Activated naive CD8-positive, alpha-beta T cell treated with anti-CD3 and anti-CD28 coated beads, Interleukin-2, amount 10 ng/mL, durations not matched to agents 7 days and 5 days (primary cell): ENCODE measurements around the gene MLF2. TPM values are rescaled to one million over a fixed set of nuclear protein-coding genes. Genes with fewer than 3 reads are reported as not detected.

Experiments used
- ATAC-seq: fragments of 150-1000 bp; cut with Tn5 transposase; one replicate; pipeline ENCODE4 v1.10.0; 2021; ENCODE audit warnings: low read depth, moderate library complexity
- POLR2A ChIA-PET: fragments of 350-600 bp; sonication (Branson Sonifier 250); formaldehyde crosslinking; loops from one replicate; lab custom pipeline; 2021; ENCODE audit warnings: antibody characterized with exemption; lab: Charles Lee
- DNase-seq: peaks from one replicate; pipeline ENCODE4 v3.0.0; 2021
- H3K27ac Mint-ChIP-seq: one replicate; pipeline ENCODE4 v1.8.0; 2022; ENCODE audit warnings: mild to moderate bottlenecking, mixed read lengths
- H3K27me3 Mint-ChIP-seq: one replicate; pipeline ENCODE4 v1.8.0; 2022; ENCODE audit warnings: mild to moderate bottlenecking, moderate library complexity, mixed read lengths
- H3K36me3 Mint-ChIP-seq: one replicate; pipeline ENCODE4 v1.8.0; 2021; ENCODE audit warnings: mild to moderate bottlenecking, mixed read lengths
- H3K4me1 Mint-ChIP-seq: one replicate; pipeline ENCODE4 v1.8.0; 2021; ENCODE audit warnings: mixed read lengths
- H3K4me3 Mint-ChIP-seq: one replicate; pipeline ENCODE4 v1.8.0; 2022; ENCODE audit warnings: mild to moderate bottlenecking, moderate library complexity, mixed read lengths
- H3K9me3 Mint-ChIP-seq: one replicate; pipeline ENCODE4 v1.8.0; 2021; ENCODE audit warnings: mixed read lengths
- total RNA-seq, 2 experiments: library from RNA; stranded (reverse); gene quantifications; one replicate each; pipeline ENCODE4 v1.2.3, GENCODE V29; 2021

Gene MLF2
- total RNA-seq, result 100 to 1,000 TPM; 108 to 118 TPM

- peak within 1 kb of the TSS; percentile 98 for H3K27ac Mint-ChIP-seq
- DNase-seq (peak; percentile 99), ATAC-seq (peak; percentile 96)
- peak within 1 kb of the TSS; percentile 95 for H3K4me3 Mint-ChIP-seq
- POLR2A ChIA-PET, result interaction anchor here (0.6 to 3.8 kb wide), 29 partner anchors 9 to 300 kb away, joined by 3 to 43 read pairs (median 5); partner anchors contain the start of genes CDCA3, COPS7A, MRPL51 and PTMS
- H3K9me3 Mint-ChIP-seq, result no peaks in the 10 kb centered on the region
- H3K4me1 Mint-ChIP-seq, result peaks cover 26% of the 10 kb centered on the region
- peaks cover 9% of the 10 kb centered on the region for H3K27me3 Mint-ChIP-seq
- peaks cover 20% of the 10 kb centered on the region for H3K36me3 Mint-ChIP-seq
Observed at GRCh38 chr12:6752921-6753771, at the start of gene MLF2. Gene MLF2 (minus strand): TSS chr12:6753141. CDS start chr12:6752334, 807 bp downstream.

- H3K36me3 Mint-ChIP-seq, result no peaks in the 10 kb centered on the region
- H3K27me3 Mint-ChIP-seq, result peaks cover 41% of the 10 kb centered on the region
- DNase-seq (no peak), ATAC-seq (no peak)
- peaks cover 3% of the 10 kb centered on the region for H3K4me1 Mint-ChIP-seq
- POLR2A ChIA-PET, result no interaction called here
- H3K4me3 Mint-ChIP-seq, result no peak overlapping the region
- no peak overlapping the region for H3K27ac Mint-ChIP-seq
- no peaks in the 10 kb centered on the region for H3K9me3 Mint-ChIP-seq
Observed at GRCh38 chr12:6799147-6799546, 46.2 kb upstream of the MLF2 start.

DNA sequence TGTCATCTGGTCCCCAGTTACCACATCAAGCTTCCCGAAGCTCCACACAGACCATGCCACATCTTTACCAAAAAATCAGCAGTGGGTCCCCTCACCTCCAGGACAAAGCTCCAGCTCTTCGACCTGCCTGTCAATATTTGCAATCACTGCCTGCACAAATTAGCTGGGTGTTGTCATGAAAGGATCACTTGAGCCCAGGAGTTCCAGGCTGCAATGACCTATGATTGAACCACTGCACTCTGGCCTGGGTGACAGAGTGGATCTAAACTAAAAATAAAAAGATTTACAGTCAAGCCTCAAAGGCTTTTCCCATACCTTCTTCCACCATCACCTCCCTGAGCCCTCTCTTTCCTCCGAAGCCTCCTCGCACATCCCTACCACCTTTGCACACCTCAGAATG, 43.6 kb upstream of the MLF2 start:
- DNase-seq (no peak), ATAC-seq (no peak)
- Mint-ChIP-seq H3K36me3 (no peaks in the 10 kb centered on the region), H3K4me3 (no peak overlapping the region), H3K27me3 (peaks cover 45% of the 10 kb centered on the region), H3K9me3 (no peaks in the 10 kb centered on the region), H3K4me1 (peaks cover 22% of the 10 kb centered on the region), H3K27ac (no peak overlapping the region)
- POLR2A ChIA-PET, result no interaction called here

DNA sequence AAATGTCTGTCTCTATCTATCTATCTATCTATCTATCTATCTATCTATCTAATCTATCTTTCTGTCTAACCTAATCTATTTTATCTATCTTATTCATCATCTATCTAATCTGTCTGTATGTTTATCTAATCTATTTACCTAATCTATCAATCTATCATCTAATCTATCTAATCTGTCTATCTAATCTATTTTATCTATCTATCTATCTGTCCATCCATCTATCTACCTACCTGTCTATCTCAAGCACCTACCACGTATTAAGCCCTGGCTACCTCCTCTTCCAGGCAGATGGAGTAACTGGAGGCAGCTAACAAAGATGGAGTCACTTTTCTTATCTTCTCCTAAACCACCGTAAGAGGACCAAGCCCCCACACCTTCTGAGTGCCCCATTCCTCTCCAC, 42.1 kb upstream of the MLF2 start:
- no peak overlapping the region for H3K4me3 Mint-ChIP-seq
- H3K9me3 Mint-ChIP-seq, result no peaks in the 10 kb centered on the region
- H3K27ac Mint-ChIP-seq, result no peak overlapping the region
- DNase-seq (no peak), ATAC-seq (no peak)
- no peaks in the 10 kb centered on the region for H3K36me3 Mint-ChIP-seq
- H3K4me1 Mint-ChIP-seq, result peaks cover 22% of the 10 kb centered on the region
- POLR2A ChIA-PET, result no interaction called here
- H3K27me3 Mint-ChIP-seq, result peaks cover 45% of the 10 kb centered on the region

GRCh38 chr12:6792522-6793201, 39.7 kb upstream of the MLF2 start:
- peak; percentile 94 for ATAC-seq
- H3K36me3 Mint-ChIP-seq, result no peaks in the 10 kb centered on the region
- peak; percentile 57 for DNase-seq
- peak overlapping the region; percentile 58 for H3K4me3 Mint-ChIP-seq
- peaks cover 41% of the 10 kb centered on the region for H3K27me3 Mint-ChIP-seq
- H3K27ac Mint-ChIP-seq, result peak overlapping the region; percentile 44
- peaks cover 28% of the 10 kb centered on the region for H3K4me1 Mint-ChIP-seq
- POLR2A ChIA-PET, result interaction anchor here (0.5 to 2.3 kb wide), 7 partner anchors 18 to 151 kb away, joined by 3 to 11 read pairs (median 4); partner anchors contain the start of genes C12orf57, COPS7A, MLF2 and RNU7-1
- H3K9me3 Mint-ChIP-seq, result no peaks in the 10 kb centered on the region

- Mint-ChIP-seq H3K27ac (peak overlapping the region; percentile 30), H3K4me3 (peak overlapping the region; percentile 58), H3K36me3 (no peaks in the 10 kb centered on the region), H3K9me3 (no peaks in the 10 kb centered on the region), H3K27me3 (peaks cover 37% of the 10 kb centered on the region), H3K4me1 (peaks cover 30% of the 10 kb centered on the region)
- DNase-seq, result no peak
- POLR2A ChIA-PET, result interaction anchor here (0.8 to 2.3 kb wide), 6 partner anchors 17 to 103 kb away, joined by 3 to 11 read pairs (median 4); partner anchors contain the start of genes COPS7A, MLF2, USP5 and ZNF384
- peak; percentile 5 for ATAC-seq
Observed at GRCh38 chr12:6791931-6792520, 39.1 kb upstream of the MLF2 start.

GRCh38 chr12:6790496-6791150, 37.7 kb upstream of the MLF2 start:
- Mint-ChIP-seq H3K4me3 (no peak overlapping the region), H3K36me3 (no peaks in the 10 kb centered on the region), H3K27me3 (peaks cover 24% of the 10 kb centered on the region), H3K9me3 (no peaks in the 10 kb centered on the region), H3K27ac (no peak overlapping the region), H3K4me1 (peaks cover 39% of the 10 kb centered on the region)
- ATAC-seq (no peak), DNase-seq (no peak)
- POLR2A ChIA-PET, result interaction anchor here (2.3 kb wide), 1 partner anchor 37 kb away, joined by 11 read pairs; the partner anchor contains the start of gene MLF2

GRCh38 chr12:6788972-6789924, 36.3 kb upstream of the MLF2 start, which contains the start of gene CD4:
Gene CD4 (plus strand): TSS chr12:6789528. CDS start chr12:6800139, 10,611 bp downstream.
- DNase-seq (no peak), ATAC-seq (no peak)
- Mint-ChIP-seq H3K27me3 (peaks cover 11% of the 10 kb centered on the region), H3K36me3 (no peaks in the 10 kb centered on the region), H3K27ac (peak within 1 kb of the TSS; percentile 63), H3K9me3 (no peaks in the 10 kb centered on the region), H3K4me1 (peaks cover 39% of the 10 kb centered on the region), H3K4me3 (no peak within 1 kb of the TSS)
- POLR2A ChIA-PET, result interaction anchor here (0.7 to 1.3 kb wide), 3 partner anchors 16 to 65 kb away, joined by 3 to 6 read pairs (median 4); partner anchors contain the start of gene COPS7A

DNA sequence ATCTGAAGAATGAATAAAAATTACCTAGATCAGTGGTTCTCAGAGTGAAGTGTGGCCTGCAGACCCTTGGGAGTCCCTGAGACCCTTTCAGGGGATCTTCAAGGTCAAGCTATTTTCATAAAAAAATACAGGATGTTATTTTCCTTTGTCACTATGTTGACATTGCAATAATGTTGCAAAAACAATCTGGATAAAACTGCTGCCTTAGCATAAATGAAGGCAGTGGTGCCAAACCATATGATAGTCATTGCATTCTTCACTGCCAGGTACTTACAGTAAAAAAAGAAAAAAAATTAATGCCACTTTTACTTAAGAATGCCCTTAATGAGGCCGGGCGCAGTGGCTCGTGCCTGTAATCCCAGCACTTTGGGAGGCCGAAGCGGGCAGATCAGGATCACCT, 34.4 kb upstream of the MLF2 start:
- Mint-ChIP-seq H3K4me1 (peaks cover 26% of the 10 kb centered on the region), H3K9me3 (no peaks in the 10 kb centered on the region), H3K36me3 (no peaks in the 10 kb centered on the region), H3K27ac (no peak overlapping the region), H3K4me3 (no peak overlapping the region), H3K27me3 (peaks cover 8% of the 10 kb centered on the region)
- ATAC-seq, result no peak
- no peak for DNase-seq
- POLR2A ChIA-PET, result interaction anchor here (1.8 kb wide), 1 partner anchor 35 kb away, joined by 5 read pairs; the partner anchor contains the start of gene MLF2

DNA sequence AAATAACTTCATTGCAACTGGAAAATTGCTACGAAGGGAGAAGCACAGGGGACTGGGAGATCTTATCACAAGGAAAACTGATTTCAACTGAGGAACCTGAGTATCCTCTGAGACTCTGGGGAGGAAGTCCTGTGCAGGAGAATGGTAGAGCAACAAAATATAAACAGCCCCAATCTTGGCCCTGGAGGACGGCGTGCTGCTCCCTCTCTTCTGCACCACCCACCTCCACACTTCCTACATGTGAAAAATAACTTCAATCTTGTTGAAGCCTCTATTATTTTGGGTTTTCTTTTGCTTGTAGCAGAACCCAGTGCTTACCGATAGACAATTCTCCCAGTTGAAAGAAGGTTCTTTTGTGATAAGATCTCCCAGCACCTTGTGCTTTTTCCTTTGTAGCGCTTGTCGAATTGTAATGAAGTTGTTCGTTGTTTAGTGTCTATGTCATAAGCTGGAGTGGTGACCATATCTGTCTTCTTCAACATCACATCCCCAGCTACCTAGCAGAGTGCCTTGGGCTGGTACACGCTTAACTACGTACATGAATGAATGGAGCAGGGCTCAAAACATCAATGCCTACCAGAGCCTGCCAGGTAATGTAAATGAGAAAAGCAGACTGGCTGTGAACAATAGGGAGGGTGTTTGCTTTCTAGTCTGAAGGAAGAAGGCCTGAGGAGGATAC, 33.6 kb upstream of the MLF2 start:
- POLR2A ChIA-PET, result interaction anchor here (1.3 to 1.8 kb wide), 2 partner anchors 34 kb away, joined by 4 to 5 read pairs; partner anchors contain the start of gene MLF2
- Mint-ChIP-seq H3K36me3 (no peaks in the 10 kb centered on the region), H3K9me3 (no peaks in the 10 kb centered on the region), H3K4me1 (peaks cover 19% of the 10 kb centered on the region), H3K4me3 (peak overlapping the region; percentile 2), H3K27me3 (peaks cover 7% of the 10 kb centered on the region), H3K27ac (no peak overlapping the region)
- no peak for DNase-seq
- peak; percentile 12 for ATAC-seq

DNA sequence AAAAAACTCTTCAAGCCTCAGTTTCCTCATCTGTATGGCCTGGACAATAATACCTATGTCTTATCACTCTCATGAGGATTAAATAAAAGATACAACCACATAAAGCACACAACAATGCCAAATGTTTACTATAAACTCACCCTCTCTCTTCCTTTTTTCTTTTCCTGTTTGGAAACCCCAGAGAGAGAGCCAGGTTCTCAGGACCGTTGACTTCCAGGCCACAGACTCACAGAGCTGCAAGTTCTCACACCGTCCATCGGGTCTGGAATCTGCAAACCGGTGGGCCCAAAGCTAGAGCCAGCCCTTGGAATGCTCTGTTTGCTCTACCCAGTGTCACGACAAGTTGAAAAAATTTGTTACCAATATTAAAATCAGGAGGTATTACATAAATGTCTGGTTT, 31.8 kb upstream of the MLF2 start:
- no peaks in the 10 kb centered on the region for H3K9me3 Mint-ChIP-seq
- no peak for DNase-seq
- POLR2A ChIA-PET, result no interaction called here
- H3K27me3 Mint-ChIP-seq, result peaks cover 6% of the 10 kb centered on the region
- H3K36me3 Mint-ChIP-seq, result no peaks in the 10 kb centered on the region
- H3K4me3 Mint-ChIP-seq, result no peak overlapping the region
- ATAC-seq, result no peak
- no peak overlapping the region for H3K27ac Mint-ChIP-seq
- peaks cover 27% of the 10 kb centered on the region for H3K4me1 Mint-ChIP-seq
